ENCODE data around the gene DIRAS2.

DNA sequence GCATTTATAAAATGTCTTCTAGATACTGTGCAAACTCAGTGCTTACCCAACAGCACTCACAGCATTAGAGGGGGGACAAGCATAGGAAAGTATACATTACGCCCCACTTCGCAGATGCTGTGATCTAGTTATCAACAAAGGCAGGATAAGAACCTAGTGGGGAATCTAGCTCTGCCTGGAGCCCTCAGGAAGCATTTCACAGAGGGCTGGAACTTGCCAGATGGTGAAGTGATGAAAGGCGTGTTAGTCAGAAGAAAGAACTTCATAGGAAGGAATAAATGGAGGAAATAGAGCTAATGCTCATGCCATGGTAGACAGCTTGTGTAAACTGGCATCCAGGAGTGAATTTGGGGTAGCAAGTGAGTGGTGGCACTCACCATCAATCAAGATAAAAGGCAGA is 25.8 kb downstream of the DIRAS2 start:
- TF ChIP-seq, protein P1, sequence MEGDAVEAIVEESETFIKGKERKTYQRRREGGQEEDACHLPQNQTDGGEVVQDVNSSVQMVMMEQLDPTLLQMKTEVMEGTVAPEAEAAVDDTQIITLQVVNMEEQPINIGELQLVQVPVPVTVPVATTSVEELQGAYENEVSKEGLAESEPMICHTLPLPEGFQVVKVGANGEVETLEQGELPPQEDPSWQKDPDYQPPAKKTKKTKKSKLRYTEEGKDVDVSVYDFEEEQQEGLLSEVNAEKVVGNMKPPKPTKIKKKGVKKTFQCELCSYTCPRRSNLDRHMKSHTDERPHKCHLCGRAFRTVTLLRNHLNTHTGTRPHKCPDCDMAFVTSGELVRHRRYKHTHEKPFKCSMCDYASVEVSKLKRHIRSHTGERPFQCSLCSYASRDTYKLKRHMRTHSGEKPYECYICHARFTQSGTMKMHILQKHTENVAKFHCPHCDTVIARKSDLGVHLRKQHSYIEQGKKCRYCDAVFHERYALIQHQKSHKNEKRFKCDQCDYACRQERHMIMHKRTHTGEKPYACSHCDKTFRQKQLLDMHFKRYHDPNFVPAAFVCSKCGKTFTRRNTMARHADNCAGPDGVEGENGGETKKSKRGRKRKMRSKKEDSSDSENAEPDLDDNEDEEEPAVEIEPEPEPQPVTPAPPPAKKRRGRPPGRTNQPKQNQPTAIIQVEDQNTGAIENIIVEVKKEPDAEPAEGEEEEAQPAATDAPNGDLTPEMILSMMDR (conservative IDR thresholded peaks at IDR 0.05; ENCODE audit: low read depth, low read length): no peak
- TF ChIP-seq EZH2 (IDR thresholded peaks at IDR 0.05; ENCODE audit: borderline replicate concordance, low read depth, low read length, poor library complexity, severe bottlenecking): no peak
